ENCODE measurements around the gene BOD1. TPM values are rescaled to one million over a fixed set of nuclear protein-coding genes. Genes with fewer than 3 reads are reported as not detected.

The BOD1 gene
- total RNA-seq, 1 donor from 2014 or later, result 101 TPM

GRCh38 chr5:173660481-173661280 lies 44.2 kb upstream of the BOD1 start:
- H3K27ac Mint-ChIP-seq, result peak overlapping the region; percentile 50

DNA sequence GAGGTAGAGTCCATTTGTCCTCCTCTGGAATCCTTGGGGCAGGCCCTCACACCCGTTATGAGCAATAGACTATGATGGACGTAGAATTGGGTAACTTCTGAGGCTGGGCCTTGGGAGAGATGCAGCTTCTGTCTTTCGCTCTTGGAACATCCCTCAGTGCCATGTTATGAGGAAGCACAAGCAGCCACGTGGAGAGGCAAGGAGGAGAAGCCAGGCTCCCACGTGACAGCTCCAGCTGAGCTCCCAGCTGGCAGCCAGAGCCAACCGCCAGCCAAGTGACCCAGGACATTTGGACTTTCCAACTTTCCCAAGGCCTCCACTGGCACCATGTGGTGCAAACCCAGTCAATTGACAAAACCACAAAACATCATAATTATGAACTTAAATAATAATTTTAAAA lies 43.0 kb upstream of the BOD1 start:
- H3K4me3 Mint-ChIP-seq (ENCODE audit: low read depth), result no peak overlapping the region
- H3K27ac Mint-ChIP-seq, result no peak overlapping the region
- peaks cover under 1% of the 10 kb centered on the region for H3K9me3 Mint-ChIP-seq (ENCODE audit: low read depth)
- no peak for DNase-seq (ENCODE audit: low spot score, unreplicated experiment)
- H3K36me3 Mint-ChIP-seq (ENCODE audit: insufficient read depth), result no peaks in the 10 kb centered on the region
- TF ChIP-seq, protein P1, sequence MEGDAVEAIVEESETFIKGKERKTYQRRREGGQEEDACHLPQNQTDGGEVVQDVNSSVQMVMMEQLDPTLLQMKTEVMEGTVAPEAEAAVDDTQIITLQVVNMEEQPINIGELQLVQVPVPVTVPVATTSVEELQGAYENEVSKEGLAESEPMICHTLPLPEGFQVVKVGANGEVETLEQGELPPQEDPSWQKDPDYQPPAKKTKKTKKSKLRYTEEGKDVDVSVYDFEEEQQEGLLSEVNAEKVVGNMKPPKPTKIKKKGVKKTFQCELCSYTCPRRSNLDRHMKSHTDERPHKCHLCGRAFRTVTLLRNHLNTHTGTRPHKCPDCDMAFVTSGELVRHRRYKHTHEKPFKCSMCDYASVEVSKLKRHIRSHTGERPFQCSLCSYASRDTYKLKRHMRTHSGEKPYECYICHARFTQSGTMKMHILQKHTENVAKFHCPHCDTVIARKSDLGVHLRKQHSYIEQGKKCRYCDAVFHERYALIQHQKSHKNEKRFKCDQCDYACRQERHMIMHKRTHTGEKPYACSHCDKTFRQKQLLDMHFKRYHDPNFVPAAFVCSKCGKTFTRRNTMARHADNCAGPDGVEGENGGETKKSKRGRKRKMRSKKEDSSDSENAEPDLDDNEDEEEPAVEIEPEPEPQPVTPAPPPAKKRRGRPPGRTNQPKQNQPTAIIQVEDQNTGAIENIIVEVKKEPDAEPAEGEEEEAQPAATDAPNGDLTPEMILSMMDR (IDR thresholded peaks at IDR 0.05; ENCODE audit: unreplicated experiment), result no peak
- no peaks in the 10 kb centered on the region for H3K27me3 Mint-ChIP-seq
- peaks cover 1% of the 10 kb centered on the region for H3K4me1 Mint-ChIP-seq (ENCODE audit: low read depth)

More at GRCh38 chr5:173660481-173661280, 44.2 kb upstream of the BOD1 start:
- H3K36me3 Mint-ChIP-seq (ENCODE audit: insufficient read depth), result no peaks in the 10 kb centered on the region
- peaks cover 2% of the 10 kb centered on the region for H3K9me3 Mint-ChIP-seq (ENCODE audit: low read depth)
- TF ChIP-seq, protein P1 (IDR thresholded peaks at IDR 0.05; ENCODE audit: unreplicated experiment), result no peak
- peaks cover 1% of the 10 kb centered on the region for H3K4me1 Mint-ChIP-seq (ENCODE audit: low read depth)
- H3K4me3 Mint-ChIP-seq (ENCODE audit: low read depth), result no peak overlapping the region
- no peak for DNase-seq (ENCODE audit: low spot score, unreplicated experiment)
- no peaks in the 10 kb centered on the region for H3K27me3 Mint-ChIP-seq

DNA sequence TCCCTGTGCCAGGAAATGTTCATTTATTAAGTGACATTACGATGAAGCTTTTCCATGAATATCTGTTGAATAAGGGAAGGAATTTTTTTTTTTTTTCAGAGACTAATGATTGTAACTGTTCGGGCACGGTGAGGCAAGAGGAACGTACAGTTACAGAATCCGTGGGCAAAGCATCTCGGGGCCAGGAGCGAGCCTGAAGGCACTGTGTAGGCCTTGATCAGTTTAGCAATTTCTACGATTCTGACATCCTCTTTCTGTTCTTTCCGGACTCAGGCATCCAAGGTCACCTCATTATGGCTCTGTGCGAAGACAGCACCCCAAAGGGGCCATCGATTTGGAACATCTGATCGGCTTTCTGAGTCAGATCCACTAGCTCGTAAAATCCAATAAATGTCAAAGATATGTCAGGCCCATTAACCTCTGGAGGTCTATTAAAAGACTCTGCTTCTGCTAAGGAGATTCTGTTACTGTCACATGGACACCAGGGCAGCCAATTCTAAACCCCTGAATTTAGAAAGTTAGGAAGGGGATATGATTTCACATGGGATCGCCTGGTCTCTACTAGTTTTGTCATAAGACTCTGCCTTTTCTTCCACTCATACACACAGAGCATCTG lies 41.4 kb upstream of the BOD1 start:
- H3K27ac Mint-ChIP-seq, result no peak overlapping the region
- H3K4me1 Mint-ChIP-seq (ENCODE audit: low read depth), result no peaks in the 10 kb centered on the region
- TF ChIP-seq, protein P1 (IDR thresholded peaks at IDR 0.05; ENCODE audit: unreplicated experiment), result no peak
- no peak for DNase-seq (ENCODE audit: low spot score, unreplicated experiment)
- H3K36me3 Mint-ChIP-seq (ENCODE audit: insufficient read depth), result no peaks in the 10 kb centered on the region
- H3K27me3 Mint-ChIP-seq, result no peaks in the 10 kb centered on the region
- peaks cover 3% of the 10 kb centered on the region for H3K9me3 Mint-ChIP-seq (ENCODE audit: low read depth)
- H3K4me3 Mint-ChIP-seq (ENCODE audit: low read depth), result no peak overlapping the region

DNA sequence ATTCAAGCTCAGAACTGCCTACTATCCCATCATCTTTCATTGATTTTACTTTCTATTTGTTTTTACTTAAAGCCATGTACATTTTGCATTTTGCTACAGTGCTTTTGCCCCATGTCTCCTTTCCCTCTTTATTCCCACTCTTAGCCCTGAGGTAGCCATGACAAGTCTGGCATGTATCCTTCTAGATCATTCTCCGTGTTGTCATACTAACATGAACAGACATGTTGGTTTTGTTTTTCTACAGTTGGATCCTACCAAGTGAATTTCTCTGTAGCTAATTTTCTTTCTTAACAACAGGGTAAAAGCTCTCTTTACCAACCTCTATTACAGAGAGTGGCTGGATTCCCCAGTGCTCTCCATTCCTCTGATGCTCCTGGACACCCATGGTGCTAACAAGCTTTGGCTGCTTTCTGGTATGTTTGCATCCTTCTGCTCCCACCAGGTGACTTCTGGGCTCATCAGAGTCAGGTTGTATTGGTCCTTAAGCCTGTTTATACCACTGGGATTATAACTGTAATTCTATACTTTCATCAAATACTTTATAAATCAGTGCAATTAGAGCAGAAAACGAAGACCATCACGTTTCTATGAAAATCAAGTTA lies 38.8 kb upstream of the BOD1 start:
- peaks cover 22% of the 10 kb centered on the region for H3K9me3 Mint-ChIP-seq (ENCODE audit: low read depth)

More for the DNA sequence above, 38.8 kb upstream of the BOD1 start:
- H3K4me1 Mint-ChIP-seq (ENCODE audit: low read depth), result no peaks in the 10 kb centered on the region
- H3K27ac Mint-ChIP-seq, result no peak overlapping the region
- H3K27me3 Mint-ChIP-seq, result no peaks in the 10 kb centered on the region
- no peak overlapping the region for H3K4me3 Mint-ChIP-seq (ENCODE audit: low read depth)
- DNase-seq (ENCODE audit: low spot score, unreplicated experiment), result no peak
- TF ChIP-seq, protein P1 (IDR thresholded peaks at IDR 0.05; ENCODE audit: unreplicated experiment), result no peak
- no peaks in the 10 kb centered on the region for H3K36me3 Mint-ChIP-seq (ENCODE audit: insufficient read depth)

All from progenitor cell of endocrine pancreas (in vitro differentiated cells).